ENCODE results near the gene NCR2. TPM values are rescaled to one million over a fixed set of nuclear protein-coding genes. Genes with fewer than 3 reads are reported as not detected.

The NCR2 gene
- total RNA-seq, 1 experiment from 2014 or later, result not detected

DNA sequence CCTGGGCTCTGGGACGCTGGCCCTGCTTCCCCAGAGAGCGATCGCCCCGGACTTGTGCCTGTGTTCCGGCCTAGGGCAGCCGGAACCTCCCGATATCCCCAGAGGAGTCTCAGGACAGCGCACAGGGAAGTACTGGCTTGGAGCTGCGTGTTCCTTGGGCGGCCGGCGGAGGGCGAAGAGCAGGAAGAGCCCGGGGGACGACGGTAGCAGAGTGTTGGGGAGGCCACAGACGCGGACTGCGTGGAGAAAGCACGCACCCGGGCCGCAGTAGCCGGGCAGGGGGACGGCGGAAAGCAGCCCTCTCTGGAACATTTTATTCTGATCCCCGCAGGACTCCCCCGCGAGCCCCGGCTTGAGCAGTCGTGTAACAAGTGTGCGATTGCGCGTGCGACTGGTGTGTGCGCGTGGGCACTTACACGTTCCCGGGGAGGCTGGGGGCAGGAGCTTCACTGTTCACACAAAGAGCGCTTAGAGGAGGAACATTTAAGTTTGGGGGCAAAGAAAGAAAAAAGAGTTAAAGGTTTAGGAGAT lies 36.1 kb downstream of the NCR2 start:
- BruUV-seq (replicated peaks), result no TSS peak
- ChIA-PET CTCF (interaction anchor here (0.6 to 2.7 kb wide), 5 partner anchors 64 to 407 kb away, joined by 3 to 8 read pairs (median 3); no protein-coding TSS in a partner anchor), POLR2A (no interaction called here)
- H3K36me3 Mint-ChIP-seq (ENCODE audit: insufficient read depth, unreplicated experiment), result no peaks in the 10 kb centered on the region
- H3K9me3 Mint-ChIP-seq (ENCODE audit: unreplicated experiment), result no peaks in the 10 kb centered on the region
- DNase-seq (ENCODE audit: unreplicated experiment), result no peak
- intact Hi-C loops (cut with micrococcal nuclease), result no loop called here
- H3K27ac Mint-ChIP-seq (ENCODE audit: low read depth, unreplicated experiment), result no peak overlapping the region
- H3K4me1 Mint-ChIP-seq (ENCODE audit: insufficient read depth, unreplicated experiment), result no peaks in the 10 kb centered on the region
- H3K27me3 Mint-ChIP-seq (ENCODE audit: insufficient read depth, unreplicated experiment), result peaks cover 54% of the 10 kb centered on the region
- no peak overlapping the region for H3K4me3 Mint-ChIP-seq (ENCODE audit: unreplicated experiment)
- TF ChIP-seq, protein P1, sequence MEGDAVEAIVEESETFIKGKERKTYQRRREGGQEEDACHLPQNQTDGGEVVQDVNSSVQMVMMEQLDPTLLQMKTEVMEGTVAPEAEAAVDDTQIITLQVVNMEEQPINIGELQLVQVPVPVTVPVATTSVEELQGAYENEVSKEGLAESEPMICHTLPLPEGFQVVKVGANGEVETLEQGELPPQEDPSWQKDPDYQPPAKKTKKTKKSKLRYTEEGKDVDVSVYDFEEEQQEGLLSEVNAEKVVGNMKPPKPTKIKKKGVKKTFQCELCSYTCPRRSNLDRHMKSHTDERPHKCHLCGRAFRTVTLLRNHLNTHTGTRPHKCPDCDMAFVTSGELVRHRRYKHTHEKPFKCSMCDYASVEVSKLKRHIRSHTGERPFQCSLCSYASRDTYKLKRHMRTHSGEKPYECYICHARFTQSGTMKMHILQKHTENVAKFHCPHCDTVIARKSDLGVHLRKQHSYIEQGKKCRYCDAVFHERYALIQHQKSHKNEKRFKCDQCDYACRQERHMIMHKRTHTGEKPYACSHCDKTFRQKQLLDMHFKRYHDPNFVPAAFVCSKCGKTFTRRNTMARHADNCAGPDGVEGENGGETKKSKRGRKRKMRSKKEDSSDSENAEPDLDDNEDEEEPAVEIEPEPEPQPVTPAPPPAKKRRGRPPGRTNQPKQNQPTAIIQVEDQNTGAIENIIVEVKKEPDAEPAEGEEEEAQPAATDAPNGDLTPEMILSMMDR (IDR thresholded peaks at IDR 0.05; ENCODE audit: unreplicated experiment), result no peak

DNA sequence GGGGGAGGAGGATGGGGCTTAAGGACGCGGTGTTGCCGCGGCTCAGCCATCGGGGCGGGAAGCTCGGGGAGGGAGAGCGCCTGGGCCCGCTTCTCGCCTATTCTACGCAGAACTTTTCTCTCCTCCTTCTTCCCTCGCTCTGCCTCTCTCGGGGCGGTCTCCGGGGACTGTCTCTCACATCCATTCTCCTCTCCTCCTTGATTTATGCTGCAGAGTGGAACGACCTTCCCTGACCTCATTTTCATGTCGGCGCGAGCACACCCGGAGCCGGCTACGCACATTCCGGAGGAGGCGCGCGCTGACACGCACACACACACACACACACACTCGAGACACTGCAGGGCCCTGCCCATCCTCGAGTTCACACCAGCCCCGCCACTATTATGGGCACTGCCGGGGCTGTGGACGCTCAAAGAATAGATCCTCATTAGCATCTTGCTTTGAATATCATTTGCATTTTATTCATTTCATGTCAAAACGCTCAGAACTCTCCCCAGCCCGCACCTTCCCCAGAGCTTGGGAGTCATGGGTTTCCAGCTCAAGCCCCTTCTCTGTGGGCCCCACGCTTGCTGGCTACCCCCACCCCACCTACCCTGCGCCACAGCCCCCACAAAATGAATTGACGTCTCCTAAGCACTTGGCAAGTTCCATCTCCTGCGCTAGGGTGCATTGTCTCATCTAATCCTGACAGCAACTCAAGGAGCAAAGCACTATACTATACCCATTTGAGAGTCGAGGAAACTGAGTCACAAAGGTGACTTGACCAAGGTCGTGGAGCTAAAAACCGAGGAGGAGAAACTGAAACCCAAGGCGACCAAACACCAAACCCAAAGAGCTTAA lies 36.8 kb downstream of the NCR2 start:
- ChIA-PET POLR2A (no interaction called here), CTCF (interaction anchor here (0.6 to 2.7 kb wide), 4 partner anchors 215 to 231 kb away, joined by 3 to 8 read pairs (median 3); no protein-coding TSS in a partner anchor)
- Mint-ChIP-seq H3K27ac (ENCODE audit: low read depth, unreplicated experiment) (no peak overlapping the region), H3K36me3 (ENCODE audit: insufficient read depth, unreplicated experiment) (no peaks in the 10 kb centered on the region), H3K9me3 (ENCODE audit: unreplicated experiment) (no peaks in the 10 kb centered on the region), H3K4me1 (ENCODE audit: insufficient read depth, unreplicated experiment) (no peaks in the 10 kb centered on the region), H3K4me3 (ENCODE audit: unreplicated experiment) (no peak overlapping the region), H3K27me3 (ENCODE audit: insufficient read depth, unreplicated experiment) (peaks cover 59% of the 10 kb centered on the region)
- intact Hi-C loops (cut with micrococcal nuclease), result no loop called here
- no TSS peak for BruUV-seq (replicated peaks)
- DNase-seq (ENCODE audit: unreplicated experiment), result no peak
- TF ChIP-seq, protein P1 (IDR thresholded peaks at IDR 0.05; ENCODE audit: unreplicated experiment), result no peak

DNA sequence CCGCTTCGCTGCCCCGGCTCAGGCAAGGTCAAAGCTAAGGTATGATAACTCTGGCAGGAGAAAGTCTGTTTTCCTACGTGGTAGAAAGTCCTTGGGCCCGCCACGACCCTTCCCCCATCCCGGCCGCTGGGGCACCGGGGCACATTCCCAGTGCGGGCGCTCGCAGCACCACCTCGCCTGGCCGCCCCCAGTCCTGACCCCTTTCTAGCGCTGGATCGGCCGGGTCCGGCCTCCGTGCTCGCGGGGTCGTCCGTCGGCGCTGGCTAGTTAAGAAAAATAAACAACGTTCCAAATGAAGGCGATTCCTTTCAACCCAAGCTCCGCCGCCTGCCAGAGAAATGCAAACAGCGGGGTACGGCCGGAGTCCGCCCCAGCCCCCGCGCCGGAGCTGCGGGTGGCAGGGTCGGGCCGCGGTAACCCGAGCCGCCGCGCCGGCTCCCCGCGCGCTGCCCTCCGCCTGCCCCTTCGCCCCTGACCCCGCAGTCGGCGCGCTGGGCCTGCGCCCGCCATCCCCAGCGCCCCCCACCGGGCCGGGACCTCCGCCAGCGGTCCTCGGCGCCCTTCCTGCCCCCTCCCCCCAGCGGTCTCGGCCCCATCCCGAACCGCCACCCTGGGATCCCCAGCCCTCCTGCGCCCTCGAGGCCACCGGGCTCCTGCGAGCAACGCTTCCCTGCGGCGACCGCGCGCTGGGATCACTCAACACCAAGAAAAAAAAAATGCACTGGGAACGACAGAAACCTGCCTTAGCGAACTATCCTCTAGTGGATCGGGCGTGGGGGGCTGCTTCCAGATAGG lies 37.6 kb downstream of the NCR2 start:
- BruUV-seq (replicated peaks), result no TSS peak
- no peak overlapping the region for H3K27ac Mint-ChIP-seq (ENCODE audit: low read depth, unreplicated experiment)
- peaks cover 59% of the 10 kb centered on the region for H3K27me3 Mint-ChIP-seq (ENCODE audit: insufficient read depth, unreplicated experiment)
- DNase-seq (ENCODE audit: unreplicated experiment), result no peak
- no peaks in the 10 kb centered on the region for H3K9me3 Mint-ChIP-seq (ENCODE audit: unreplicated experiment)
- H3K36me3 Mint-ChIP-seq (ENCODE audit: insufficient read depth, unreplicated experiment), result no peaks in the 10 kb centered on the region
- no peak overlapping the region for H3K4me3 Mint-ChIP-seq (ENCODE audit: unreplicated experiment)
- no peaks in the 10 kb centered on the region for H3K4me1 Mint-ChIP-seq (ENCODE audit: insufficient read depth, unreplicated experiment)
- intact Hi-C loops (cut with micrococcal nuclease), result no loop called here
- ChIA-PET CTCF (interaction anchor here (0.6 to 1.0 kb wide), 5 partner anchors 215 to 312 kb away, joined by 3 read pairs; no protein-coding TSS in a partner anchor), POLR2A (no interaction called here)
- TF ChIP-seq, protein P1 (IDR thresholded peaks at IDR 0.05; ENCODE audit: unreplicated experiment), result no peak

DNA sequence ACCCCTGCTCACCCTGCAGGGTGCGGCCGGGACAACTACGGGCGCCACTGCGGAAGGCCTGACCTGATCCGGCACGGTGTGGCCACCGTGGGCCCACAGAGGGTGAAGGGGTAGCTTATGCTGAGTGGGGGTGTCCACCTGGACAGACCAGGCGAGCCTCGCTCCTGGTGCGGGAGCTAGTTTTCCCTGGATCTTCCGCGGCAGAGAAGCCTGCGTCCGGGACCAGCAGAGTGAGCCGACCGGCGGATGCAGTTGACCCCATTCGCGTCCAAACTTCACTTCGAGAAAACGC lies 38.2 kb downstream of the NCR2 start:
- Mint-ChIP-seq H3K9me3 (ENCODE audit: unreplicated experiment) (no peaks in the 10 kb centered on the region), H3K27me3 (ENCODE audit: insufficient read depth, unreplicated experiment) (peaks cover 63% of the 10 kb centered on the region), H3K4me1 (ENCODE audit: insufficient read depth, unreplicated experiment) (no peaks in the 10 kb centered on the region), H3K4me3 (ENCODE audit: unreplicated experiment) (no peak overlapping the region), H3K27ac (ENCODE audit: low read depth, unreplicated experiment) (no peak overlapping the region), H3K36me3 (ENCODE audit: insufficient read depth, unreplicated experiment) (no peaks in the 10 kb centered on the region)
- ChIA-PET POLR2A (no interaction called here), CTCF (interaction anchor here (0.6 to 1.0 kb wide), 4 partner anchors 221 to 311 kb away, joined by 3 read pairs; no protein-coding TSS in a partner anchor)
- intact Hi-C loops (cut with micrococcal nuclease), result no loop called here
- no peak for DNase-seq (ENCODE audit: unreplicated experiment)
- no TSS peak for BruUV-seq (replicated peaks)
- TF ChIP-seq, protein P1 (IDR thresholded peaks at IDR 0.05; ENCODE audit: unreplicated experiment), result no peak

Measured in MCF 10A (cell line).